HG03457 (cell line): ENCODE measurements around the gene RBM20.

Source experiments
- ATAC-seq: cut with Tn5 transposase; IDR thresholded peaks from one replicate; pipeline ENCODE4 v1.9.1; 2021; ENCODE audit warnings: moderate number of reproducible peaks; ENCODE audit not compliant: unreplicated experiment

Gene RBM20

GRCh38 chr10:110730345-110731050 lies 86.4 kb downstream of the RBM20 start:
- no peak for ATAC-seq

GRCh38 chr10:110733218-110733952 lies 89.2 kb downstream of the RBM20 start:
- ATAC-seq, result no peak

DNA sequence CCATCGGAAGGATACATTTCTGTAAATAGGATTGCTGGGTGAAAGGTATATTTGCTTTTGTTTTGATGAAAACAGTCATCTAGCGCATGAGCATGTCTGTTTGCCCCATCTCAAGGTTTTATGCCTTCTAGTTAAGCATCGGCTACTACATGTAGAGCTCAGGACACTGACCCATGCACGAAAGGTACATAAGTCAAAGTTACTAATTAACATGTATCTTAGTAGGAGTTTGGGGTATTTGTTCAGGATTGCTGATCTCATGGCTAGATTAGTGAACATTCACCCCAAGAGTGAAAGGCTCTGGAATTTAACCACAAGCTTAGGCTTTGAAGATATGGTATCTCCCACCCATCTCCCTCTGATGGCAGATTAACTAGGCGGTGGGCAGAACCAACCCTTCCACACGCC lies 91.5 kb downstream of the RBM20 start:
- no peak for ATAC-seq

- ATAC-seq, result no peak
These were observed 93.9 kb downstream of the RBM20 start for GRCh38 chr10:110737886-110738634.

DNA sequence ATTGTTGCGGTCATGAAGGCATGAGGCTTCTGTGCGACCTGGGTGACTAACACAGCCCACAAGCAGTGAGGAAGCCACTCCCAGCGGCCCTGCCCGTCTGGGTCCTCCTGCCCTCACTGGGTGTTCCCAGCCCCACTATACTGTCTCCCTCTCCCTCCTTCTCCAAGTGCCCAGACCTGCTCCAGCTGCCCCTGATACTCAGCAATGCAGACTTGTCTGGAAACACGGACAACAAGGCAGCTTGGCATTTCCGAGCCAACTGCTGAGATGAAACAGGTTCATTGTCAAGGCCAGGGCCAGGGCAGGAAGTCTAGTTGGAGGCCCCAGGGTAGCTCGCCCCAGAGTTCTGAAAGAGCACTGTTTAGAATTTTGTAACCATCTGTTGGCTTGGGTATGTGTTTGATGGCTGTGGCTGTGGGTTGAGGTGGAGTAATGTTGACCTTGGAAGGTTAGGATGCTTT lies 95.7 kb downstream of the RBM20 start:
- ATAC-seq, result no peak

DNA sequence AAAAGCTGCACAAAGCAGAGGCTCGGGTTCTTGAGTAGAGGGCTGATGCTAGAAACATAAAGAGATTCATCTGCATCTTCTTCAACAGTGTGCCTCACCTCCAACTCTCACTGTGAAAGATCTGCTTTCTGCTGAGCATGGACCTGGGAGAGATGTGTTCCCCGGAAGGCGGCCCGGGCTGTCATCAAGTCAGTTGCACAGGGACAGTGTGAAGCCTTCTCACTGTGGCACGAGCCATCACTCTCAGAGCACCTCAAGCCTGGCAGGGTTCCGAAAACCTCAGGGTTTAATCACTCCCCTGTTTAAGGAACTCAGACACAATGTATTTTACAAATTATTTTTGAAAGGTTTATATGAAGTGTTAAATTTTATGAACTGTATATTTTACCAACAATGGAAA lies 98.7 kb downstream of the RBM20 start:
- ATAC-seq, result no peak

DNA sequence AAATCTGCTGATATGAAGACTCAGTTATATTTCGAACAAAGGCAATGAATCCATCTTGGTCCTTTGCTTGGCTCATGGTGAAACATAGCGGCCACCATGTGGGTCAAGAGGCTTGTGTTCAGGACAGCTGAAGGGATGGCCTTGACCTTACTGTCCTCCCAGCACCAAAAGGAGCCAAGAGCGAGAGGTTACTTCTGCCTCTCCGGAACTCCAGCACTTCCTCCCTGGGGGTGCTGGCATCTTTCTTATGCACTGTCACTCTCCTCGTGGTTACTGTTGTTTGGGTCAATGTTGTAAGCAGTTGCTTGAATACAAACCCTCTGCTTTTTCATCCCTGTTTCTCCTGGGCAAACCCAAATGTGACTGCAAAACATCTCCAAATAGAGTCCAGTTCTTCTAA lies 100.6 kb downstream of the RBM20 start:
- no peak for ATAC-seq

- ATAC-seq, result no peak
These were observed 102.2 kb downstream of the RBM20 start for GRCh38 chr10:110746254-110746826.

- ATAC-seq, result no peak
These were observed 103.0 kb downstream of the RBM20 start for GRCh38 chr10:110746969-110747608.

GRCh38 chr10:110747609-110748464 lies 103.7 kb downstream of the RBM20 start:
- ATAC-seq, result no peak

DNA sequence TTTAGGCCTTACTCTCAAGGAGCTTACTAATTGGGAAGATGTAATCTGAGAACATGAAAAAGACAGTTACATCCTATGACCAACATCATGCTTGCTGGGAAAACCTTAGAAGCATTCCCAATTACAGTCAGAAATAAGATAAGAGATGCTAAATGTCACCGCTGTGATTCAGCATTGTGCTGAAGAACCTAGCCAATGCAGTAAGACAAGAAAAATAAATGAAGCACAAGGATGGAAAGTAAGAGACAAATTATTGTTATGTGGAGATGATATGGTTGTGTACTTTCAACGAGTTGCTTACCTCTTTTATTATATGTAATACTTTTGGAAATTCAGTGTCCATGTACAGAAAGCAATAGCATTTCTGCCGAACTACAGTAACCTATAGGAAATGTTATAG lies 104.8 kb downstream of the RBM20 start:
- ATAC-seq, result no peak

GRCh38 chr10:110750931-110751330 lies 106.8 kb downstream of the RBM20 start:
- no peak for ATAC-seq

DNA sequence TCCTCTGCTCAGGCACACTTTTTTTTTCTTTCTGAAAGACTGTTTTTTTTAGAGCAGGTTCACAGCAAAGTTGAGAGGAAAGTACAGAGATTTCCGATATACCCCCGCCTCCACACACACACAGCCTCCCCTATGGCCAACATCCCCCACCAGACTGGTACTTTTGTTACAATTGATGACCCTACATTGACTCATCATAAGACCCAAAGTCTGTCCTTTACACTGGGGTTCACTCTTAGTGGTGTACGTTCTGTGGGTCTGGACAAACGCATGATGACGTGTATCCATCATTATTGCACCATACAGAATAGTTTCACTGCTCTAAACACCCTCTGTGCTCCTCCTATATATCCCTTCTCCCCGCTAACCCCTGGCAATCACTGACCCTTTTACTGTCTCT lies 107.7 kb downstream of the RBM20 start:
- no peak for ATAC-seq

DNA sequence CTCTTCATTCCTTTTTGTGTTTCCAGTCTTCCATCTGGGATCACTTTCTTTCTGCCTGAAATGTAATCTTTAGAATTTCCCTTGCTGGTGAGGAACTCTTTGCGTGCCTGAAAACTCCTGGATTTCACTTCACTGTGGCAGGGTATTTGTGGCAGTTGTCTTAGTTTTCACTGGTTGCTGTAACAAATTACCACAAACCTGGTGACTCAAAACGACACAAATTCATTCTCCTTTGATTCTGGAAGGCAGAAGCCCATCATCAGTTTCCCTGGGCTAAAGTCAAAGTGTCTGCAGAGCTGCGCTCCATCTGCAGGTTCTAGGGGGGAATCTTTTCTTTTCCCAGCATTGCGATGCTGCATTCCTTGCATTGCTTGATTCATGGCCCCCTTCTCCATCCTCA lies 109.3 kb downstream of the RBM20 start:
- no peak for ATAC-seq

GRCh38 chr10:110754375-110755105 lies 110.4 kb downstream of the RBM20 start:
- no peak for ATAC-seq

DNA sequence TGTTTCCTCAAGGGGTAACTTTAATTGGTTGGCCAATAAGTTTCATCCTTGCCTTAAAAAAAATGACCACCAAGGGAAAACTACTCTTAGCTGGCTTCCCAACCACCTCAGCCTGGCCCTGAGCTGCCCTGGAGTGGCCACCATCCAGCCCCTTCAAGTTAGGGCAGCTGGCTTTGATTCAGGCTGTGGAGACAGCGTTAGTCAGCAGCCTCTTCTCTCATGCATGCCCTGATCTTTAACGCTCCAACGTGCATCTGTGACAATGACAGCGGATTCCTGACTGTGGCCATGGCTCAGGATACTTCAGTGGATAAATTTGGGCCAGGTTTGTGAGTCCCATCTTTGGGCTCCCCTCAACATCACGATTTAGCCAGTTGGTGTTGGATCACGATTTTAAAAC lies 111.6 kb downstream of the RBM20 start:
- no peak for ATAC-seq

- no peak for ATAC-seq
These were observed 112.7 kb downstream of the RBM20 start for GRCh38 chr10:110756876-110757275.

- no peak for ATAC-seq
These were observed 113.5 kb downstream of the RBM20 start for GRCh38 chr10:110757586-110757985.

DNA sequence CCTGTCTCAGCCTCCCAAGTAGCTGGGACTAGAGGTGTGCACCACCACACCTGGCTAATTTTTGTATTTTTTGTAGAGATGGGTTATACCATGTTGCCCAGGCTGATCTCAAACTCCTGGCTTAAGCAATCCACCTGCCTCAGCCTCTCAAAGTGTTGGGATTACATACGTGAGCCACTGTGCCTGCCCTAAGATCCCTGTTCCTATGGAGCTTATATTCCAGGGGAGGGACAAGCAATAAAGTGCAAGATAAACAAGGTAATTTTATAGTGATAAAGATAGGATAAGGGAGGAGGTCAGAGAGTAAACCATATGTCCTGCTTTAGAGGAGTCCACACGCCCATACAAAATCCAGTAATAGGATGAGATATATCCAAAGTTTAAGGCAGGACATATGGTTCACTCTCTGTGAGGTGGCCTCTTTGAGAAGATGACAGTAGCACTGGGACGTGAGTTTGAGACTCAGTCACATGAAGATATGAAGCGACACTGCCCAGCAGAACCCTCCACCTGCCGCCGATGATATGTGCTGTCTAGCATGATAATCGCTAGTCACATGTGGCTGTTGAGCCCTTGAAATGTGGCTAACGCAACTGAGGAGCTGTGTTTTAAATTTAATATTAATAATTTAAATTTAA lies 114.1 kb downstream of the RBM20 start:
- no peak for ATAC-seq
